NOMO-1 (cell line): ENCODE measurements around the gene MPPED1.

ENCODE experiments used
- DNase-seq, 2 experiments: peaks; one replicate each; lab custom pipeline; 2025; ENCODE audit not compliant: unreplicated experiment in 2 of 2; lab: John Stamatoyannopoulos, UW

MPPED1 gene

DNA sequence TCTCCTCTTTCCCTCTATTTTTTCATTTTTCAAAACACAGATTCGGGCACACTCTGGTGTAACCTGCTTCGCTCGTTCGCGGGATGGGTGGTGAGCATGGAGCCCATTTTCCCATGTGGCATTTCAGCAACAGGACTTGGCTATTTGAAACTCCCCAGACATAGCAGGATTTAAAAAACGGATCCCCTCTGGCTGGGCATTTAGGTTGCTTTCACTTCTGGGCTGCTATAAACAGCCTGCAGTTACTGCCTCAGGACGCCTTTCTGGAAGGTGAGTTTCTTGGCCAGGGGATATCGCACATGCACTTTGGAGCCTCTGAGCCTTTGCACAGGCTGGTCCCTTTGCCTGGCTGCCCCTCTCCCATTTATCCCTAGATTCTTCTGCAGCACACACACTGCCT is 2.8 kb upstream of the MPPED1 start:
- no peak for DNase-seq

DNA sequence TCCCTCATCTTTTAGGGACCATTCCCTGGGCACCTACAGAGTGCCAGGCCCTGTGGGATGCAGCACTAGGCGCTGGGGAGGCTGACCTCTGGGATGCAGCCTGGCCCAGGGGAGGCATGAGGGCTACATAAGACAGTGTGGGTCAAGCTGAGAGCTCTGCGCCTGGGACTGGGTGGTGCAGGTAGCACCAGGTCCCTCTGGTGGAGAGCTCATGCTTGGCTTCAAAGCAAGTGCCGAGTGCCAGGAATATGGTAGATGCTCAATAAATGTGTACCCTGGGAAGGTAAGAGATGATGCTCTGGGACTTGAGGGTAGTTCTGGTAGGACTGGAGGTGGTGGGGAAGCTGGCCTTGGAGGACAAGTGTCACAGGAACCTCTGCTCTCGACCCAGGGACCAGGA is 2.0 kb upstream of the MPPED1 start:
- DNase-seq: no peak

DNA sequence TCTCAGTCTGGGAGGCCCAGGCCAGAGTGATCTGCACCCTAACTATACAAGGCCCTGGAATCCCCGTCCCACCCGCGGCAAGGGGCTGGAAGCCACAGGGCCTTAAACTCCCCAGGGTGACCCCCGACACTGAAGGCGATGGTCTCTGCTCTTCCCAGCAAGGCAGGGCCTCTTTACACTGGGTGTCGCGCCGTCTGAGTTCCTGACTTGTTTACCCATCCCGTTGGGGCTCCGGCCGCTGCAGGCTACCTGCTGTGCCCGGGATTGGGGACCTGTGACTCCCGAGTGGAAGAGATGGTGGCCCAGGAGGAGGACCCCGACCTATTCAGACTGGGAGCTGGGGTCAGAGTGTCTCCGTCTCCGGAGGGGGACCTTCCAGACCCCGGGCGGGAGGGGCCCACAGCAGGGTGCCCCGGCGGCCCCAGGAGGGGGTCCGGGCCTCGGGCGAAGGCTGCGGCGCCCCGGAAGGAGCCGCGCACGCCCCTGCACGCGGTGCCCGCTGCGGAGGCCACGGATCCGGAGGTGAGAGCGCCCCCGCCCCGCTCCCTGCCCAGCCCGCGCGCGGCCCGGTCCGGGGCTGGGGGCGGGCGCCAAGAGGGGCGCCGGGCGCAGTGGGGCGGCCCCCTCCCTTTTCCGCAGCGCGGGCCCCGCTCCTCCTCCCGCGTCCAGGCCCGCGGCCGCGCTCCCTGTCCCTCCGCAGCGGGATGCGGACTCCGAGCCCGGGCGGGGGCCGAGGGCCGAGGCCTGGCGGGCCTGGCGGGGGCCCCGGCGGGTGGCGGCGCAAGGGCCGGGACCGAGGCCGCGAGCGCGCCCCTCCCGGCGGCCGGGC is 560 bp upstream of the MPPED1 start:
- no peak for DNase-seq

DNA sequence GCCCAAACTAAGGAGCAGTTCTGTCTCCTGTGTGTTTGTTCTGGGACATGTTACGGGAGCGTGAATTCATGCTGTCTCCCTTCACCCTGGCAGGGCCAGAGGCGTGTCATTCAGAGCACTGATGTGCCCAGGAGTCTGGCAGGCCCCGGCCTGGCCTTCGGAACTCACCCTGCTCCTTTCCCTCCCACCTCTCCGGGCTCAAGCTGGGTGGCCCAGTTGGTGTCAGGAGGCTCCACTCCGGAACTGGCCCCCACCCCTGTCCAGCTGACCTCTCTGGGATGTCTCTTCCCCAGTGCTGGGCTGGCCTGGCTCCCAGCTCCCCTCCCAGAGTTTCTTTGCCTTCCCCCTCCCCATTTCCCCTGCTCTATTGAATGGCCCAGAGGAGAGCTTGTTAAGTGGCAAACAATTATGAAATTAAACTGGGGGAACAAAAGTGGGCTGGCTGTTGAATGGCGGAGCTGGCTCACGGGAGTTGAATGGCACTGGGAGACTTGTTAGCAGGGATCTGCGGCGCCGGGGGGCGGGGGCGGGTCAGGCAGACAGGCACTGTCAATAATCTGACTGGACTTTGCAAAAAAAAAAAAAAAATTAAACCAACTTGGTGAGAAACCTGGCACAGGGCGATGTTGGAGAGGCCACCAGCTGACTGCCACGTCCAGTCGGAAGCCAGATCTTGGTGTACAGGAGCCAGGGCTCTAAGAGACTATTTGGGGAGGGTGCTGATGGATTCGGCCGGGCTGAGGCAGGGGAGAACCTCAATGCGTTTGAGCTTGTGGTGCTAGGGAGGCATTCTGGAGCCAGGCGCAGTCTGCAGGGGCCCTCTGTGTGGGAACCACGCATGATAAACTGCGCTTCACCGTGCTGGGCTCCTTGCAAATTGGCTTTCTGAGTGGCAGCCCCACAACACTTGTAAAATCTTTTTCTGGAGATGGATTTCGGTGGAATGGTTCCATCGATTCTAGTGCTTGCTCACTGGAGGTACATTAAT is 1.3 kb downstream of the MPPED1 start:
- DNase-seq: no peak

DNA sequence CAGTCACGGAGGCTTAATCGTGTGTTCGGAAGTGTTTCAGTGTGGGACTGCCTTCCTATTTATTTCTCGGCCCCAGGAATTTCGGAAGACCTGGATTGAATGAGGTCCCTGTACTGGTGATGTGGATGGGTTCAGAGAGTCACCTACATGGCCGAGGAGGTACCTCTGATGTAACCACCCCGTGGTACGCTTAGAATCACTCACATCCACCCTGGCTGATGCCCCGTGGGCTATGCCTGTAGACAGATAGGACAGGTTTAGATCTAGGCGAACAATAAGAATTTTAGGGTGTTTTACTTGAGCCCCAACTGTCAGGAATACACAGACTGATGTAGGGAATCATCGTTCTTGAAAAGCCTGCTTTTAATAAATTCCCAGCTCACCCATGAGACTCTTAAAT is 2.0 kb downstream of the MPPED1 start:
- no peak for DNase-seq

DNA sequence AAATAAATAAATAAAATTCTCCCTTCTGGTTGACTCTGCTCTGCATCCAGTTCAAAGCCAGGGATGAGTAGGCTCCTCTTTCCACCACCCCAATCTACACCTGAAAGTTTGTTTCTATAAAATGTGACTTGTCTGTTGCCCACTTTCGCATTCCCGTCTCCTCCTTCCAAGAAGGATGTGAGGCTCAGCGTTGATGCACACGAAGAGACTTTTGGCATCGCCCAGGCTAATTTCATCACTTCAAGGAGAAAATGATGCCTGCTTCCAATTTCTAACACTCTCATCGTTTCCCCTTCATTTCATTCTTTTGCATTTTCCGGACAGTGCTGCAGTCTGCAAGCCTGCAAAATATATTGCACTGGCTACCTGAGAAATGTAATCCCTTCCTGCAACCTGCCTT is 3.9 kb downstream of the MPPED1 start:
- DNase-seq: no peak

DNA sequence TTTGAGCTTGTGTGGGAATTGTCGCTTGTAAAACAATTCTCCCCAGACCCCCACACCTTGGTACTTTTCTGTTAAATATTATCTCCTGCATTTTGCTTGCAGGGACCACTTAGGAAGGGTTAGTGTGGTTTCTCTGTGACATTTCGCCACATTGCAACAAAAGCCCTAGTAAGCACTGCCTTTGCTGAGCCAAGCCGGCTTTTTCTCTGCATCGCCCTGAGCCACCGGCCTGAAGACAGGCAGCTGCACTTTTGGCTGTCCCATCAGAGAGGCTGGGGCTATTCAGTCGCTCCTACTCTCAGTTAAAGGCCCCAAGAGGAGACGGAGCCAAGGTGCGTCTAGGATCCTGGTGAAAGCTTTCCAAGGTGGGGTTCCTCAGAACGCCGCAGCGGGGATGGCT is 5.7 kb downstream of the MPPED1 start:
- no peak for DNase-seq

DNA sequence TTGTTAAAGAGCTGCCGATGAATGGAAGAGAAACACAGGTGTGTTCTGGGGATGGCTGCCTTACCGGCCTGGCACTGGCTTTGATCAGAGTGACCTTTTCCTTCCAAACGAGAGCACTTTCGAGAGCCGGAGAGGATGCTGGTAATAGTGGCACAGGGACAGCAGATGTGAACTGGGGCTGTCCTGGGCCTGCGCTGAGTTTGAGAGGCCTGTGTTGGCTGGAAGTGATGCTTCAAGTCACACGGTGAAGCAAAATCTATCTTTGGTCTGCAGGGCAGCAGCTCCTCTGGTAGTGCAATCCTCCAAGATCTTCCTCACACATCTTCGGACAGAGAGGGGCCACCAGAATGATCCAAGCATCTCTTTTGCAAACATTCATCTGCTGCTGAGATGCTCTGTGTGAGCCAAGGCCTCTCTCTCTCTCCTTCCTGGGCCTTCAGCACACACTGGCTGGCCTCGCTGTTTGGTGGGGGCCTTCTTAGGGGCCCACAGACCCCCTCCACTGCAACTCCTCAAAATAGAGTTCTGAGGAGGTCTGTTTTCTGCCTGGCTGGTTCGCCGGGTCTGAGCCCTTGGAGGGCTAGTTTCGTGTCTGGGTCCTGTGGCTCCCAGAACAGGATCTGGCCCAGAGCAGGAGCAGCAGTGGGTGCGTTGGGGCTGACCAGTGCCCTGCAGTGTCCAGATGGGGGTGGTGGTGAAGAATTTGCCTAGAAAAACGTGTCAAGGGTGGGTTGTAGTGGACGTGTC is 6.4 kb downstream of the MPPED1 start:
- DNase-seq: no peak

DNA sequence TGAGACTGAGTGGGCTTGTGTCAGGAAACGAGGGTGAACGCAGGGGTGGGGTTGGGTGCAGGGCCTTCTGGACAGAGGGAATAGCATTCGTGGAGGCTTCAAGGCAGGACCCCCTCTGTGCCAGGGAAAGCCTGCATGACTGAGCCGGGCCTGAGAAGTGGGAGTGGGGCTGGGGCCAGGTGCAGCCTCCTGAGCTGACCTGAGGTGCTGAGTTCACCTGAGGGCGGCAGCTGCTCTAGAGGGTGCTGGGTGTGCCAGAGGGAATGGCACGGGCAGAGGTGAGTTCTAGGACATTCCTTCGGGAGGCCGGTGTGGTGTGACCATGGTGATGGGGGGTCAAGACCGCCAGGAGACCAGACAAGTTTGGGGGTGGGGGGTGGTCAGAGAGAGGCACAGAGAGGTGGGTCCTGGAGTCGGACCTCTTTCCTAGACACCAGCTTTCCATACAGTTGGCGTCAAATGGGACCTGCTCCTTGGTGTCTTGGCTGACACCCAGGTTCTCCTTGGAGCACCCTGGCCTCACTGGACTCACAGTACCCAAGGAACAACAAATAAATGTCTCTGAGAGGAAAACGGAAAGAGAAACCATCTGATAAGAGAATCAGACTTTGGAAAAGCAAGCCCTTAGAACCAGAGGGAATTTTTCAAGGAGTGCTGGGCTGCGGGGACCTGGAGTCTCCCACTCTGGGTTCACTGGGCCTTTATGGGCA is 7.7 kb downstream of the MPPED1 start:
- no peak for DNase-seq

DNA sequence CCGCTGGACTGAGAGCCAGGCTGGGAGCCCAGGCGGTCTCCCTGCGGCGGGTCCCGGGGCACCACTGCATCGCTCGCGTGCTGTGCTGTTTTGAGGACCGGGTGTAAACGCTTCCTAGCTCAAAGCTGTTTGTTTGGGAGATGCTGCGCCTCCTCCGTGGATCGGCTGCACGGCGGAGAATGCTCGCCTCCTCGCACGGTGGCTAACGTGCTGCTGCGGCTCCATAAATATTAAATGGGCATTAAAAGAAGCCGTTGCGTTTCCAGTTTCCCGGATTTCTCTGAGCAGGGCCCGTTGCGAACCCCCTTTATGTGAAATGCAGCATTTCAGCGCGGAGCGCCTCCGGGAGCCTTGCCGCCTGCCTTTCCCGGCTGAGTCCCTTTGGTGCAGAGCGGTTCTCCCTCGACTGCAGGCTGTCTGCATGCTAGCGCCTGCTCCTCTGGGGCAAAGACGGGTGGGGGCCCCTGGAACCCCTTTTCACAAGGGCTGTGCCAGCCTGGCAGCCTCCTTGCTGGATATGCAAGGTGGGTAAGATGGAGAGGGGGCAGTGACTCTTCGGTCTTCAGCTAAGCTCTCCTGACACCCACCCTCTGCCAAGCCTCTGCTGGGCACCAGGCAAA is 9.3 kb downstream of the MPPED1 start:
- no peak for DNase-seq

DNA sequence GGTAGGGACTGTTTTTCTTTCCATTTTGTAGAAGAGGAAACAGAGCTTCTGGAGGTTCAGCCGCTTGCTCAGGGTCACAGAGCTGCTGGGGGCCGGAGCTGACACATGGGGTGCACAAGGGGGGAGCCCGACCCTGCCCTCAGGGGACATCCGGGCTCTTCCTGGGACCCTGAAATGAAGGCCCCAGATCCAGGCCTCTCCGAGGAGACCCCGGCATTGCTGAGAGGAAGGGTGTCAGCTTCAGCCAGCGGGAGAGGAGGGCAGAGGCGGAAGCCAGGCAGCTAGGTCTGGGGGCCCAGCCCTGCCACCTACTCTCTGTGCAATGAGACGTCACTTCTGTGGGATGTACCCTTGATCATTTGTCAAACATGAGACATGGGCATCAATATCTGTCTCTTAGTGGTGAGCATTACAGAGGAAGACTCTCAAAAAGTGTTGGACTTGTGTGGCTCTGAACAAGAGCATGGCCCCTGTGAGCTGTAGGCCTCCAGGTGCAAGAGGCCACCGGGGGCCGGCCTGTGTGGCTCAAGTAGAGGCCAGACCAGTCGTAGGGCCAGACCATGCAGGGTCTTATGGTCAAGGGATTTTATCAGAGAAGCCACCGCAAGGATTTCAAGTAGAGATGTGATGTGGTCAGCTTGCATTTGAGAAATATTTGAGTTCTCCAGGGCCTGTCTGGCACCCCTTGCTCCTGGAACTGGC is 10.3 kb downstream of the MPPED1 start:
- no peak for DNase-seq

DNA sequence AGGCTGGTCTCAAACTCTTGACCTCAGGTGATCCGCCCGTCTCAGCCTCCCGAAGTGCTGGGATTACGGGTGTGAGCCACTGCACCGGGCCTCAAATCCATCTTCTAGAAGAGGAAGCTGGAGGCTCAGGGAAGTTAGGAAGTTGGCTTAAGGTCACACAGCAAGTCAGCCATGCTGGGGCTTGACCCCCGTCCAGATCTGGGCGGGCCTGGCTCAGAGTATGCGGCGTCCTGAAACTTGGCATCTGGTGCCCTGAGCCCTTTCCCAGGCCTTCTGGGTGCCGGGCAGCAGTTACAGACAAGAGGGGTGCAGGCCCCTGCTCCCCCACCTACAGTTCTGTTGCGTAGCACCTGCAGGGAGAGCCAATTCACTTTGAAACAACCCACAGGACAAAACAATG is 11.2 kb downstream of the MPPED1 start:
- no peak for DNase-seq

DNA sequence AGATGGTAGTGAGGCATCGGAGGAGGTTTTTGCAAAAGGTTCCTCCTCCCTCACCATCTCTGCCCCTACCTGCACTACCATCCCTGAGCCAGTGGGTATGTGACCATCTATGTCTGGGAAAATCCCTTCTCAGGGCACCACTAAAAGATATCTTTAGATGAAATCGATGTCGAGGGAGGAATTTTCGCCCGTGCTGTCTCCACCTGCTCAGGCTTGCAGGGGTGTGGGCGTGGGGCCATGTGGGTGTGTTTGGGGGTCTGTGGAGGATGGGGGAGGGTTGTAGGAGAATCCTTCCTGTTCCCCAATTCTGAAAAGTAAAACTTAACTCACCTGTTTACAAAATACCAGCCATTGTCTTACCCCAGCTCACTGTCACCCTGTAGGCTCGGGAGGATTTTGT is 12.4 kb downstream of the MPPED1 start:
- DNase-seq: no peak

DNA sequence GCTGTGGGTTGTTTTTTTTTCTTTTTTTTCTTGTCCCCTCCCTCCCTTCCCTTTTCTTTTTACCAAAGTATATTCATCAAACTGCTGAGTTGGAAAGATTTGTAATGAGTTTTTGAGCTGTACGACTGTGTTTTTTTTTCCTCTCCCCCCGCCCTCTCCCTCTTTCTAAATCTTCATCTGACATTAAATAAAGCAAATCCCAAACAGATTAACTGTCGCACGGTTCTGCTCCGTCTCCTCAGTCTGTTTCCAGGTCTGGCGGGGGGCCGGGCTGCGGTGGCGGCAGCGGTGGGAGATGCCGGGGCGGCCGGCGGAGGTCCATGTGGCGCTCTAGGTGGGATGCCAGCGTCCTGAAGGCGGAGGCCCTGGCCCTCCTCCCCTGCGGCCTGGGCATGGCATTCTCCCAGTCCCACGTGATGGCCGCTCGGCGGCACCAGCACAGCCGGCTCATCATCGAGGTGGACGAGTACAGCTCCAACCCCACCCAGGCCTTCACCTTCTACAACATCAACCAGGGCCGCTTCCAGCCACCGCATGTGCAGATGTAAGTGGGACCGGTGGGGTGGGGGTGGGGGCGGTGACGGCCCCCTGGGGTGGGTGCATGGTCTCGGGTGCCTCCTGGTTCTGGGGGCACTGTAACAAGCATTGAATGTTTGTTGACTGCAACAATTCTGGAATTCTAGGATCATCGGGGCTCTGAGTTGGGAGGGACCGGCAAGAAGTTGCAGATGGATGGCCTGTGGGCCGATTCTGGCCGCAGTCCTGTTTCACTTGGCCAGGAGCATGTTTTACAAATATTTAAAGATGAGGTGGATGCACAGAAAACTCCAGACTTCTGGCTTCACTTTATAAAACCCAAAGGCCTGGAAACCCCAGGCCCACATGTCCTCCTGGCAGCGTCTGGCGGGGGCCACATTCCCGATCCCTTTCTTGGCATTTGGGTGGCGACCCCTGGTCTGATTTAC is 13.1 kb downstream of the MPPED1 start:
- DNase-seq: no peak

DNA sequence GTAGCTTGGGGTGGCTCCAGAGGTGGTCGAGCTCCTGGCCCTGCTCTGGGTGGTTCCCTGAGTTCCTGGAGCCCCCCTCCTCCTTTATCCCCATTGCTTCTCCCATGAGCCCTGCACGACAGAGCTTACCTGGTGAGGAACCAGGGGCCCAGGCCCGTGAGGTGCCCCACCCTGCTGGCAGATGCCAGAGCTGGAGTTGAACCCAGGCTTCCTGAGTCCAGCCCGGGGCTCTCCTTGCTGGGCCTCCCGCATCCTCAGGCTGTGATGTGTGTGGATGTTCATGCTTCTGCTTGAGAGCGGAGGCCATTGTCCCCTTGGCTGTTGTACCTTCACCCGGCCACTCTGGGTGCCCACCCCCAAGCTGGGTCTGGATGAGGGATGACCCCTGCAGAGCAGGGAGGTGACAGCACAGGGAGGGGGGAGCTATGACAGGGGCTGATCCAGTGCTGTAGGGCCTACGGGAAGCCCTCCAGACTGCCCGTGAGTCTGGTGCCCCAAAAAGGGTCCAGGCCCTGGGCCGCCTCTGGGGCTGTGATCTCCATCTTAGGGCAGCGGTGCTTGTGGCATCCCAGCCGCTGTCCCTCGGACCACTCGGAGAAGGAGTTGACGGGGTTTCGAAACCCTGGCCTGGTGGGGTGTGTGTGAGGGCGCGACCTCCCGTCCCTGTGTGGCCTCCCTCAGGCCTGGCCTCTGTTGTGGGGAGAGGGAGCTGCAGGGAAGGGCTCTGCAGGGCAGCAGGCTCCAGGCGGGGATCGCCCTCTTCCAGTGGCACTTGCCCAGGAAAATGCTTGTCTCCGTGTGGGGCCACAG is 14.4 kb downstream of the MPPED1 start:
- no peak for DNase-seq

DNA sequence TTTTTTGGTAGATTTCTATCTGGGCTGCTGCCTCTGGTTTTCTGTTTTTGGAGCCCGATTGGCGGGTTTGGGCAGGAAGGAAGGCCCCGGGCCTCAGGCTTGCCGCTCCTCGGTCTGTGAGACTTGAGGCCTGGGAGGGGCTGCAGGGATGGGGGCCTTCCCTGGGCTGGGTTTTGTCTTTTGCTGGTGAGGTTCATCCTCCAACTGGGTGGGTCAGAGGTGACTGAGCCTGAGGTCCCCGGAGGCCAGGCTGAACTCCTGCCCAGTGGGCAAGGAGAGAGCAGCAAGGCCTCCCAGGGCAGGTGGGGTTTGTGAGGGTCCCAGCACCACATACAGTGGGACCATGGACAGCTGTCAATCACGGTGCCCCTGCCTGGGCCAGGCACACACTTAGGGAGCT is 15.0 kb downstream of the MPPED1 start:
- DNase-seq: no peak

DNA sequence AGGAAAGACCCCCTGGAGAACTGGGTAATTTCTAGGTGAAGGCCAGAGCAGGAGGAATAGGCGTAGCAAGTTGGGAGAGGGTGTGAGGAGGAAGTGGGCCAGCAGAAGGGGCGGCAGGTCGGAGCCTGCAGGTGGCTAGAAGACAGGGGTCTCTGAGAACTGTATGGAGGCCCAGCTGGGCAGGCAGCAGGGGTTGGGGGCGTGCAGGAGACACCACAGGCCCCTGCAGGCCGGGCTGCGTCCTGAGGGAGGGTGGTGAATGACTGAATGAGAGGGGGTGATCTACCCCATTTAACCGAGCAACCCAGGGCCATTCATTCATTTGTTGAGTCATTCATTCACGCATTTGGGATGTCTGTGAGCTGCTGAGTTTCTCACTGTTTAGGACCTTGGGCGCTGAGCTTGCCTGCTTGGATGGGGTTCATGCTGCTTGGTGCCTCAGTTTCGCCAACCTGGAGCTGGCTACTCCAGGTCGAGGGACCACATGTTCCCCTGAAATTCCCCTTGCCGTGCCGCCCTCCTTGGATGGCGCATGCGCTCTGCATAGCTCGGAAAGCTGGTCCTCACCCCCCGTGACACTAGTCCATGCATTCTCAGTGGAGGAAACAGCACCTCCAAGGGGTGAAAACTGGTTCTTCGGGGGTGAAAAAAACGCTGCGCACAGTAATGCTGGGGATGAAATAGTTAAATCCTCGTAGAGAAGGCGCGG is 15.6 kb downstream of the MPPED1 start:
- DNase-seq: no peak
